HCT116 (cell line): ENCODE measurements around the gene BUB3. TPM values are rescaled to one million over a fixed set of nuclear protein-coding genes. Genes with fewer than 3 reads are reported as not detected.

Experiments used
- ATAC-seq: fragments of 200-7000 bp; cut with Tn5 transposase; 2 replicates; pipeline ENCODE4 v1.9.1; 2020; ENCODE audit warnings: mild to moderate bottlenecking, moderate library complexity
- BruUV-seq: library from RNA; stranded (reverse); fragments of 400-500 nt; replicated peaks from 2 replicates; lab custom pipeline; 2021; lab: Mats Ljungman, UMichigan
- CTCF ChIA-PET: fragments of 300-600 bp; sonication (Branson Sonifier 250); formaldehyde crosslinking; loops from one replicate; lab custom pipeline; 2021; ENCODE audit warnings: antibody characterized with exemption; lab: Charles Lee
- POLR2A ChIA-PET: fragments of 300-600, 350-600 bp; sonication (Branson Sonifier 250); formaldehyde crosslinking; loops from one replicate; lab custom pipeline; 2021; ENCODE audit warnings: antibody characterized with exemption; lab: Charles Lee
- RAD21 ChIA-PET, 2 experiments: fragments of 300-600 bp; sonication (Branson Sonifier 250); formaldehyde crosslinking; loops; one replicate each; lab custom pipeline; 2023; ENCODE audit warnings: low total read pairs in 2 of 2; ENCODE audit not compliant: uncharacterized antibody in 2 of 2, unreplicated experiment in 2 of 2, low non-redundant PET in 1 of 2; lab: Charles Lee
- DNase-seq: peaks from one replicate; pipeline ENCODE4 v3.0.0-alpha.2; 2010; ENCODE audit warnings: low read depth, low spot score
- H2AFZ ChIP-seq: fragments of 200-600 bp; shearing (Covaris generic), sonication (generic); 2 replicates; pipeline ENCODE4 v1.6.1; 2017; ENCODE audit warnings: low read depth, mixed run types, mixed read lengths, antibody characterized with exemption, low read length; ENCODE audit not compliant: poor library complexity, severe bottlenecking
- H3K27ac ChIP-seq: 2 replicates; pipeline ENCODE4 v1.5.1; 2012; ENCODE audit warnings: low read depth, low read length
- H3K27me3 ChIP-seq: fragments of 200-600 bp; sonication (generic); 2 replicates; pipeline ENCODE4 v1.6.1; 2016; ENCODE audit warnings: mixed run types, low read length, mixed read lengths; ENCODE audit not compliant: insufficient read depth
- H3K36me3 ChIP-seq, 2 experiments: fragments of 200-500 bp in 1 of 2; fragments of 200-600 bp in 1 of 2; sonication (Bioruptor generic) in 1 of 2; sonication (generic) in 1 of 2; 2 replicates each; pipeline versions ENCODE4 v1.5.1 to v1.6.1; 2014 to 2016; ENCODE audit warnings: low read length in 2 of 2, inconsistent platforms in 1 of 2, mixed read lengths in 1 of 2, mixed run types in 1 of 2; ENCODE audit not compliant: insufficient read depth in 2 of 2, control insufficient read depth in 1 of 2
- H3K4me1 ChIP-seq, 2 experiments: fragments of 200-600 bp in 1 of 2; sonication (generic) in 1 of 2; 2 replicates each; pipeline versions ENCODE4 v1.5.1 to v1.6.1; 2012 to 2017; ENCODE audit warnings: low read length in 2 of 2, inconsistent platforms in 1 of 2, mild to moderate bottlenecking in 1 of 2, mixed read lengths in 1 of 2, mixed run types in 1 of 2, moderate library complexity in 1 of 2; ENCODE audit not compliant: insufficient read depth in 2 of 2, control insufficient read depth in 1 of 2
- H3K4me2 ChIP-seq: fragments of 200-600 bp; sonication (generic); 2 replicates; pipeline ENCODE4 v1.6.1; 2017; ENCODE audit warnings: mixed run types, low read length, mixed read lengths
- H3K4me3 ChIP-seq, 2 experiments: fragments of 200-600 bp in 1 of 2; sonication (generic) in 1 of 2; replicated peaks in 1 of 2; 2 replicates each; pipeline ENCODE4 v1.5.1; 2011 to 2016; ENCODE audit warnings: low read length in 2 of 2, control low read depth in 1 of 2, low read depth in 1 of 2, mild to moderate bottlenecking in 1 of 2, mixed read lengths in 1 of 2, mixed run types in 1 of 2
- H3K79me2 ChIP-seq: fragments of 200-600 bp; sonication (generic); 2 replicates; pipeline ENCODE4 v1.6.1; 2017; ENCODE audit warnings: mild to moderate bottlenecking, mixed run types, low read length, moderate library complexity, mixed read lengths; ENCODE audit not compliant: insufficient read depth
- H3K9ac ChIP-seq: fragments of 200-600 bp; sonication (generic); 2 replicates; pipeline ENCODE4 v1.6.1; 2016; ENCODE audit warnings: low read length, mixed read lengths
- H3K9me2 ChIP-seq: fragments of 200-600 bp; sonication (generic), shearing (Covaris generic); 2 replicates; pipeline ENCODE4 v1.6.1; 2017; ENCODE audit warnings: mixed run types, mild to moderate bottlenecking, moderate library complexity; ENCODE audit not compliant: insufficient read depth
- H3K9me3 ChIP-seq, 2 experiments: fragments of 200-500 bp in 1 of 2; fragments of 200-600 bp in 1 of 2; sonication (Bioruptor generic) in 1 of 2; sonication (generic) in 1 of 2; 2 replicates each; pipeline ENCODE4 v1.6.1; 2014 to 2017; ENCODE audit warnings: low read length in 2 of 2, mixed read lengths in 2 of 2, inconsistent platforms in 1 of 2, low read depth in 1 of 2, mild to moderate bottlenecking in 1 of 2, mixed run types in 1 of 2, moderate library complexity in 1 of 2; ENCODE audit not compliant: control insufficient read depth in 1 of 2, insufficient read depth in 1 of 2
- H4K20me1 ChIP-seq: fragments of 200-600 bp; sonication (generic), shearing (Covaris generic); 2 replicates; pipeline ENCODE4 v1.6.1; 2017; ENCODE audit warnings: mixed run types, mild to moderate bottlenecking, moderate library complexity; ENCODE audit not compliant: insufficient read depth
- CBX3 ChIP-seq: IDR thresholded peaks from 2 replicates; pipeline ENCODE4 v1.6.1; 2012; ENCODE audit warnings: low read depth
- CEBPB ChIP-seq: IDR thresholded peaks from 2 replicates; pipeline ENCODE4 v1.6.1; 2012; ENCODE audit warnings: low read depth
- ELF1 ChIP-seq: IDR thresholded peaks from 2 replicates; pipeline ENCODE4 v1.6.1; 2012; ENCODE audit warnings: low read depth, borderline replicate concordance
- FOSL1 ChIP-seq: IDR thresholded peaks from 2 replicates; pipeline ENCODE4 v1.6.1; 2012; ENCODE audit warnings: low read depth
- MAX ChIP-seq: IDR thresholded peaks from 2 replicates; pipeline ENCODE4 v1.6.1; 2012
- POLR2A ChIP-seq: IDR thresholded peaks from 2 replicates; pipeline ENCODE4 v1.7.0; 2011; ENCODE audit warnings: borderline replicate concordance; ENCODE audit not compliant: insufficient read depth, insufficient read length; ENCODE audit errors: extremely low read depth
- RAD21 ChIP-seq: IDR thresholded peaks from 2 replicates; pipeline ENCODE4 v1.6.1; 2012; ENCODE audit warnings: low read depth, mild to moderate bottlenecking
- SRF ChIP-seq: IDR thresholded peaks from 2 replicates; pipeline ENCODE4 v1.6.1; 2012; ENCODE audit warnings: low read depth
- YY1 ChIP-seq: IDR thresholded peaks from 2 replicates; pipeline ENCODE4 v1.6.1; 2011; ENCODE audit warnings: low read length, low read depth, moderate library complexity, mild to moderate bottlenecking; ENCODE audit not compliant: insufficient replicate concordance; ENCODE audit errors: extremely low read depth
- ZBTB33 ChIP-seq: IDR thresholded peaks from 2 replicates; pipeline ENCODE4 v1.6.1; 2011; ENCODE audit warnings: mild to moderate bottlenecking, low read length, moderate library complexity; ENCODE audit not compliant: insufficient replicate concordance; ENCODE audit errors: extremely low read depth
- intact Hi-C: fragments of 100-400 bp; cut with micrococcal nuclease; formaldehyde crosslinking; loops from 2 replicates; pipeline ENCODE4 v1.10.0; 2022
- total RNA-seq: library from RNA; stranded (reverse); gene quantifications from one replicate; pipeline ENCODE4 v1.2.1, GENCODE V29; 2021; ENCODE audit not compliant: unreplicated experiment

BUB3 gene
- total RNA-seq, 1 experiment from 2014 or later = 271 TPM

- peak overlapping the region; percentile 31; the same call in 1 of the 2 replicates for H3K4me2 ChIP-seq
- no peak overlapping the region for H3K4me3 ChIP-seq
- peaks cover 44% of the 10 kb centered on the region for H3K79me2 ChIP-seq
- H3K9me2 ChIP-seq = no peaks in the 10 kb centered on the region
- H3K4me1 ChIP-seq = peaks cover 8 to 20% of the 10 kb centered on the region in 2 experiments; a peak in 3 of 4 replicates
- peak overlapping the region; percentile 70 for H2AFZ ChIP-seq
- ATAC-seq (no peak), DNase-seq (no peak)
- BruUV-seq = no TSS peak
- H3K36me3 ChIP-seq = peaks cover 23 to 38% of the 10 kb centered on the region in 2 experiments
- H3K27ac ChIP-seq = peak overlapping the region; percentile 3; the same call in 1 of the 2 replicates
- peak overlapping the region; percentile 3; the same call in 1 of the 2 replicates for H3K9ac ChIP-seq
- peaks cover 10% of the 10 kb centered on the region; the same call in 1 of the 2 replicates for H4K20me1 ChIP-seq
- ChIA-PET RAD21 (no interaction called here), POLR2A (interaction anchor here (0.6 to 1.3 kb wide), 8 partner anchors 9 to 1225 kb away, joined by 3 to 7 read pairs (median 4); no protein-coding TSS in a partner anchor), CTCF (interaction anchor here (0.5 to 1.5 kb wide), 7 partner anchors 8 to 1236 kb away, joined by 3 to 9 read pairs (median 4); no protein-coding TSS in a partner anchor)
- intact Hi-C loops = loop anchor here (1.0 kb wide), 1 partner anchor 145 kb away; the partner anchor contains the start of gene IKZF5
- H3K9me3 ChIP-seq = no peaks in the 10 kb centered on the region
- TF ChIP-seq ELF1 (no peak), CBX3 (peak; percentile 87; the same call in 1 of the 2 replicates), MAX (peak; percentile 97)
- no peaks in the 10 kb centered on the region for H3K27me3 ChIP-seq
These were observed 613 bp upstream of the BUB3 start for GRCh38 chr10:123153486-123154091.

- Histone ChIP-seq H3K9me2 (no peaks in the 10 kb centered on the region), H3K9ac (peak overlapping the region; percentile 95), H3K27me3 (no peaks in the 10 kb centered on the region), H3K9me3 (no peaks in the 10 kb centered on the region), H3K79me2 (peaks cover 57% of the 10 kb centered on the region), H3K4me3 (peak overlapping the region; percentile 89 to 93), H2AFZ (no peak overlapping the region), H3K27ac (peak overlapping the region; percentile 88), H3K4me2 (peak overlapping the region; percentile 83), H4K20me1 (peaks cover 23% of the 10 kb centered on the region; the same call in 1 of the 2 replicates), H3K4me1 (peaks cover 8 to 20% of the 10 kb centered on the region in 2 experiments; a peak in 3 of 4 replicates), H3K36me3 (peaks cover 31 to 51% of the 10 kb centered on the region in 2 experiments)
- ChIA-PET CTCF (interaction anchor here (1.3 to 1.5 kb wide), 2 partner anchors 21 to 112 kb away, joined by 7 to 9 read pairs; no protein-coding TSS in a partner anchor), RAD21 (no interaction called here), POLR2A (interaction anchor here (0.9 to 1.2 kb wide), 3 partner anchors 10 to 15 kb away, joined by 3 to 7 read pairs (median 6); no protein-coding TSS in a partner anchor)
- TF ChIP-seq ZBTB33 (no peak), CEBPB (no peak), SRF (no peak), YY1 (no peak), MAX (peak; percentile 76), RAD21 (no peak), POLR2A (no peak), FOSL1 (no peak)
- ATAC-seq (peak; percentile 74), DNase-seq (peak; percentile 31)
- intact Hi-C loops = loop anchor here (1.0 kb wide), 1 partner anchor 147 kb away; the partner anchor contains the start of gene IKZF5
- TSS peak; percentile 39 for BruUV-seq
These were observed 706 bp downstream of the BUB3 start for GRCh38 chr10:123154711-123155505.
